GM18861 (cell line): Measurements from ENCODE around the gene COL4A1.

Experiments
- ATAC-seq: cut with Tn5 transposase; IDR thresholded peaks from one replicate; pipeline ENCODE4 v1.9.1; 2021; ENCODE audit not compliant: unreplicated experiment

Gene COL4A1

GRCh38 chr13:110306960-110307766, at the start of gene COL4A1, which contains the start of gene COL4A2:
Gene COL4A1 (minus strand): TSS chr13:110307157. CDS start chr13:110307027, 130 bp downstream.
Gene COL4A2 (plus strand): TSS chr13:110307284. CDS start chr13:110307904, 620 bp downstream.
- no peak for ATAC-seq

- no peak for ATAC-seq
These were observed 49.4 kb upstream of the COL4A1 start for GRCh38 chr13:110356362-110356761.

GRCh38 chr13:110354715-110355473, 47.9 kb upstream of the COL4A1 start:
- no peak for ATAC-seq

GRCh38 chr13:110354123-110354627, 47.2 kb upstream of the COL4A1 start:
- no peak for ATAC-seq

- ATAC-seq: no peak
These were observed 46.5 kb upstream of the COL4A1 start for GRCh38 chr13:110353339-110353977.

GRCh38 chr13:110352735-110353134, 45.8 kb upstream of the COL4A1 start:
- no peak for ATAC-seq

GRCh38 chr13:110351636-110352420, 44.9 kb upstream of the COL4A1 start:
- ATAC-seq: no peak

- no peak for ATAC-seq
These were observed 43.6 kb upstream of the COL4A1 start for GRCh38 chr13:110350509-110350908.

- ATAC-seq: no peak
These were observed 43.1 kb upstream of the COL4A1 start for GRCh38 chr13:110350049-110350448.

GRCh38 chr13:110349239-110349638, 42.3 kb upstream of the COL4A1 start:
- no peak for ATAC-seq

- no peak for ATAC-seq
These were observed 41.5 kb upstream of the COL4A1 start for GRCh38 chr13:110348309-110349105.

- ATAC-seq: no peak
These were observed 40.8 kb upstream of the COL4A1 start for GRCh38 chr13:110347535-110348308.

- no peak for ATAC-seq
These were observed 40.1 kb upstream of the COL4A1 start for GRCh38 chr13:110347088-110347487.

- no peak for ATAC-seq
These were observed 39.7 kb upstream of the COL4A1 start for GRCh38 chr13:110346661-110347067.

- no peak for ATAC-seq
These were observed 38.7 kb upstream of the COL4A1 start for GRCh38 chr13:110345701-110346100.

GRCh38 chr13:110345266-110345665, 38.3 kb upstream of the COL4A1 start:
- no peak for ATAC-seq

GRCh38 chr13:110344320-110344719, 37.4 kb upstream of the COL4A1 start:
- no peak for ATAC-seq

GRCh38 chr13:110343241-110343865, 36.4 kb upstream of the COL4A1 start:
- ATAC-seq: no peak

- no peak for ATAC-seq
These were observed 35.5 kb upstream of the COL4A1 start for GRCh38 chr13:110342474-110342873.
